ENCODE data around the gene SACS.

The SACS gene

DNA sequence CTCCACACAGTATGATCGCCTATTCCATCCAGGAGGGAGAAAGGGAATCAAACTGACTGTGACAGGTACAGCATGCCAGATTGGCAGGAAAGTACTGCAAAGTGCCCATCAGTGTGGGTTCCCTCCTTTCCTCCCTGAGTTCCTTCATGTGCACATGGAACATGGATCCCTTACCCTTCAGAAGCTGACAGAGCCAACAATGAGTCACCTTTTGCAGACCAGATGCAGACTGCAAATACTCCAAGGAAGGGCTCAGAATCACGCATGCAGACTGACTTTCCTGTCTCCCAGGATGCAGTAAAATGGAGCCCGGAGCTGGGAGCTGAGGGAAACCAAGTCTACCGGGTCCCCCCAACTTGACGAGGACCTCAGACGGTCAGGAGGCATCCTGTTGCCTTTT lies 41.8 kb downstream of the SACS start:
- H3K9me2 ChIP-seq (ENCODE audit: low read depth, low read length): no peaks in the 10 kb centered on the region
- H3K4me2 ChIP-seq (ENCODE audit: low read length): no peak overlapping the region
- H3K9ac ChIP-seq (ENCODE audit: low read length): no peak overlapping the region
- H3K79me2 ChIP-seq (ENCODE audit: insufficient read depth, low read length): no peaks in the 10 kb centered on the region
- H3K36me3 ChIP-seq (ENCODE audit: insufficient read depth, low read length): no peaks in the 10 kb centered on the region
- TF ChIP-seq, protein P1, sequence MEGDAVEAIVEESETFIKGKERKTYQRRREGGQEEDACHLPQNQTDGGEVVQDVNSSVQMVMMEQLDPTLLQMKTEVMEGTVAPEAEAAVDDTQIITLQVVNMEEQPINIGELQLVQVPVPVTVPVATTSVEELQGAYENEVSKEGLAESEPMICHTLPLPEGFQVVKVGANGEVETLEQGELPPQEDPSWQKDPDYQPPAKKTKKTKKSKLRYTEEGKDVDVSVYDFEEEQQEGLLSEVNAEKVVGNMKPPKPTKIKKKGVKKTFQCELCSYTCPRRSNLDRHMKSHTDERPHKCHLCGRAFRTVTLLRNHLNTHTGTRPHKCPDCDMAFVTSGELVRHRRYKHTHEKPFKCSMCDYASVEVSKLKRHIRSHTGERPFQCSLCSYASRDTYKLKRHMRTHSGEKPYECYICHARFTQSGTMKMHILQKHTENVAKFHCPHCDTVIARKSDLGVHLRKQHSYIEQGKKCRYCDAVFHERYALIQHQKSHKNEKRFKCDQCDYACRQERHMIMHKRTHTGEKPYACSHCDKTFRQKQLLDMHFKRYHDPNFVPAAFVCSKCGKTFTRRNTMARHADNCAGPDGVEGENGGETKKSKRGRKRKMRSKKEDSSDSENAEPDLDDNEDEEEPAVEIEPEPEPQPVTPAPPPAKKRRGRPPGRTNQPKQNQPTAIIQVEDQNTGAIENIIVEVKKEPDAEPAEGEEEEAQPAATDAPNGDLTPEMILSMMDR (IDR thresholded peaks at IDR 0.05; ENCODE audit: low read length): no peak
- no peak for TF ChIP-seq EZH2 (IDR thresholded peaks at IDR 0.05; ENCODE audit: borderline replicate concordance, low read length)
- no peak overlapping the region for H3K4me3 ChIP-seq (ENCODE audit: low read depth, low read length, poor library complexity, severe bottlenecking)
- no peaks in the 10 kb centered on the region for H4K20me1 ChIP-seq (ENCODE audit: insufficient read depth, low read length)
- no peaks in the 10 kb centered on the region for H3K9me3 ChIP-seq (ENCODE audit: low read length)
- no peaks in the 10 kb centered on the region for H3K27me3 ChIP-seq (ENCODE audit: insufficient read depth, low read length)
- H2AFZ ChIP-seq (ENCODE audit: low read length): no peak overlapping the region
- no peaks in the 10 kb centered on the region for H3K4me1 ChIP-seq (ENCODE audit: insufficient read depth, low read length, severe bottlenecking)
- H3K27ac ChIP-seq (ENCODE audit: low read depth, low read length, poor library complexity, severe bottlenecking): no peak overlapping the region
- H3F3A ChIP-seq (ENCODE audit: insufficient read depth, low read length): no peaks in the 10 kb centered on the region

DNA sequence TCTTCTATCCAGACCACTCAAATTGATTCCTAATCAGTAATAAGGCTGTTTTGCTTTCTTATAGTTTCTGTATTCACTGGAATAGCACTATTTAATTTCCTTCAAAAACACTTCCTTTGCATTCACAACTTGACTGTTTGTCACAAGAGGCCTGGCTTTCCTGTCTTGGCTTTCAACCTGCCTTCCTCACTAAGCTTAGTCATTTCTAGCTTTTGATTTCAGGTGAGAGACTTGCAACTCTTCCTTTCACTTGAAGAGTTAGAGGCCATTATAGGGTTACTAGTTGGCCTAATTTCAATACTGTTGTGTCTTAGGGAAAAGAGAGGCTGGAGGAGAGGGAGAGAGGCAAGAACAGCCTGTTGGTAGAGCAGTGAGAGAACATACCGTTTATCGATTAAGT lies 47.0 kb downstream of the SACS start:
- H3K4me3 ChIP-seq (ENCODE audit: low read depth, low read length, poor library complexity, severe bottlenecking): no peak overlapping the region
- no peaks in the 10 kb centered on the region for H3K4me1 ChIP-seq (ENCODE audit: insufficient read depth, low read length, severe bottlenecking)
- no peak overlapping the region for H3K27ac ChIP-seq (ENCODE audit: low read depth, low read length, poor library complexity, severe bottlenecking)
- H3K9me3 ChIP-seq (ENCODE audit: low read length): no peaks in the 10 kb centered on the region
- no peak overlapping the region for H3K4me2 ChIP-seq (ENCODE audit: low read length)
- TF ChIP-seq, protein P1 (IDR thresholded peaks at IDR 0.05; ENCODE audit: low read length): no peak
- TF ChIP-seq EZH2 (IDR thresholded peaks at IDR 0.05; ENCODE audit: borderline replicate concordance, low read length): no peak
- no peaks in the 10 kb centered on the region for H3K27me3 ChIP-seq (ENCODE audit: insufficient read depth, low read length)
- H3F3A ChIP-seq (ENCODE audit: insufficient read depth, low read length): no peaks in the 10 kb centered on the region
- no peak overlapping the region for H2AFZ ChIP-seq (ENCODE audit: low read length)
- H3K79me2 ChIP-seq (ENCODE audit: insufficient read depth, low read length): no peaks in the 10 kb centered on the region
- H3K9me2 ChIP-seq (ENCODE audit: low read depth, low read length): no peaks in the 10 kb centered on the region
- H4K20me1 ChIP-seq (ENCODE audit: insufficient read depth, low read length): no peaks in the 10 kb centered on the region
- H3K36me3 ChIP-seq (ENCODE audit: insufficient read depth, low read length): no peaks in the 10 kb centered on the region
- no peak overlapping the region for H3K9ac ChIP-seq (ENCODE audit: low read length)

DNA sequence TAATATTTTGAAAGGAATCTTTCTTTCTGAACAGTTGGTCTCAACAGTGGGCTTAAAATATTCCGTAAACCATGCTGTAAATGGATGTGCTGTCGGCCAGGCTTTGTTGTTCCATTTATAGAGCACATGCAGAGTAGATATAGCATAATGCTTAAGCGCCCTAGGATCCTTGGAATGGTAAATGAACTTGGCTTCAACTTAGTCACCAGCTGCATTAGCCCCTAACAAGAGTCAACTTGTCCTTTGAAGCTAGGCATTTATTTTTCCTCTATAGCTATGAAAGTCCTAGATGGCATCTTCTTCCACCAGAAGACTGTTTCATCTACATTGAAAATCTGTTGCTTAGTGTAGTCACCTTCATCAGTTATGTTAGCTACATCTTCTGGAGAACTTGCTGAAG lies 47.6 kb downstream of the SACS start:
- Histone ChIP-seq H3K4me2 (ENCODE audit: low read length) (no peak overlapping the region), H2AFZ (ENCODE audit: low read length) (no peak overlapping the region), H3K9me3 (ENCODE audit: low read length) (no peaks in the 10 kb centered on the region), H3K27me3 (ENCODE audit: insufficient read depth, low read length) (no peaks in the 10 kb centered on the region), H3K36me3 (ENCODE audit: insufficient read depth, low read length) (no peaks in the 10 kb centered on the region), H3K9me2 (ENCODE audit: low read depth, low read length) (no peaks in the 10 kb centered on the region), H3K27ac (ENCODE audit: low read depth, low read length, poor library complexity, severe bottlenecking) (no peak overlapping the region), H4K20me1 (ENCODE audit: insufficient read depth, low read length) (no peaks in the 10 kb centered on the region), H3F3A (ENCODE audit: insufficient read depth, low read length) (no peaks in the 10 kb centered on the region), H3K4me1 (ENCODE audit: insufficient read depth, low read length, severe bottlenecking) (no peaks in the 10 kb centered on the region), H3K9ac (ENCODE audit: low read length) (no peak overlapping the region), H3K79me2 (ENCODE audit: insufficient read depth, low read length) (no peaks in the 10 kb centered on the region), H3K4me3 (ENCODE audit: low read depth, low read length, poor library complexity, severe bottlenecking) (no peak overlapping the region)
- no peak for TF ChIP-seq EZH2 (IDR thresholded peaks at IDR 0.05; ENCODE audit: borderline replicate concordance, low read length)
- TF ChIP-seq, protein P1 (IDR thresholded peaks at IDR 0.05; ENCODE audit: low read length): no peak

All from OCI-LY1 (cell line).